GM12891 (cell line): ENCODE data around the gene GJC2.

ENCODE experiments used
- PAX5 ChIP-seq: IDR thresholded peaks from 2 replicates; pipeline ENCODE4 v1.6.1; 2011; ENCODE audit warnings: low read length, moderate library complexity, mild to moderate bottlenecking; ENCODE audit not compliant: insufficient read depth, severe bottlenecking
- POLR2A ChIP-seq: IDR thresholded peaks from 2 replicates; pipeline ENCODE4 v1.6.1; 2011; ENCODE audit warnings: low read depth, low read length, control low read depth

DNA sequence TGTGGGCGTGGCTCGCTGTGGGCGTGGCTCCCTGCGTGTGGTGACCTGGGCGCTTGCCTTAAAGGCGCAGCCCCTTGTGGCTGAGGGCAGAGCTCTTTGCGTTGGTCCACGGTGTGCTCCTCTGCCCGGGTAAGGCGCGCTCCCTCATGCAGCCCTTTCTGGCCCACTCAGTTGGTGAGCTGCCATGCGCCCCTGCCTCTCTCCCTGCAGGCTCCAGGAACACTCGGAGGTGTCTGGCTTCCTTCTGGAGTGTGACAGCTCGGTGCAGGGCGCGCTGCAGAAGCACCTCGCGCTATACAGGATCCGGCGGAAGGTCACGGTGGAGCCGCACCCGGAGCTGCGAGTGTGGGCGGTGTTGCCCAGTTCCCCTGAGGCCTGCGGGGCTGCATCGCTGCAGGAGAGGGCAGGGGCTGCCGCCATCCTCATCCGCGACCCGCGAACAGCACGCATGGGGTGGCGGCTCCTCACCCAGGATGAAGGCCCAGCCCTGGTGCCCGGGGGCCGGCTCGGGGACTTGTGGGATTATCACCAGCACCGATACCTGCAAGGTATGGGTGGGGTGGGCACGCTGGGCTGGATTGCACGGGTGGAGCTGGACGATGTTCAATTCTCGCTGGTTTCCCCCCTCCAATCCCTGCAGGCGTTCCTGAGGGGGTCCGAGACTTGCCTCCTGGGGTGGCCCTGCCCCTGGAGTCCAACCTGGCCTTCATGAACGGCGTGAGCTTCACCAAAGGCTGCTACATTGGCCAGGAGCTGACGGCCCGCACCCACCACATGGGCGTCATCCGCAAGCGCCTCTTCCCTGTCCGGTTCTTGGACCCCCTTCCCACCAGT, 25.0 kb downstream of the GJC2 start:
- TF ChIP-seq POLR2A (no peak), PAX5 (no peak)
